A549 (cell line): ENCODE measurements around the gene ATP5F1E.

Source experiments
- MAZ ChIP-seq: fragments of 150-350 bp; IDR thresholded peaks from 2 replicates; pipeline ENCODE4 v1.6.1; 2014; ENCODE audit warnings: antibody characterized with exemption, low read depth, low read length, borderline replicate concordance
- NPAS2 ChIP-seq: fragments of 250-450 bp; sonication (Bioruptor Pico); IDR thresholded peaks from 2 replicates; pipeline ENCODE4 v1.8.0; 2022; ENCODE audit warnings: mild to moderate bottlenecking, moderate library complexity, borderline replicate concordance
- POLR2A ChIP-seq: IDR thresholded peaks from 2 replicates; pipeline ENCODE4 v1.6.1; 2012; ENCODE audit warnings: mild to moderate bottlenecking, low read length
- RFX5 ChIP-seq: fragments of 450-650 bp; IDR thresholded peaks from 2 replicates; pipeline ENCODE4 v1.7.1; 2014; ENCODE audit warnings: antibody characterized with exemption, mild to moderate bottlenecking, moderate library complexity
- USF2 ChIP-seq: fragments of 450-650 bp; IDR thresholded peaks from 2 replicates; pipeline ENCODE4 v1.6.1; 2014; ENCODE audit warnings: antibody characterized with exemption
- TF ChIP-seq, protein P1 (sequence below): IDR thresholded peaks from 2 replicates; pipeline ENCODE4 v1.6.1; 2012; ENCODE audit warnings: low read depth, borderline replicate concordance
- TF ChIP-seq, protein P2 (sequence below): IDR thresholded peaks from 2 replicates; pipeline ENCODE4 v1.6.1; 2012

- TF ChIP-seq MAZ (no peak), POLR2A (no peak), USF2 (no peak), NPAS2 (no peak), RFX5 (no peak)
- TF ChIP-seq, protein P1, sequence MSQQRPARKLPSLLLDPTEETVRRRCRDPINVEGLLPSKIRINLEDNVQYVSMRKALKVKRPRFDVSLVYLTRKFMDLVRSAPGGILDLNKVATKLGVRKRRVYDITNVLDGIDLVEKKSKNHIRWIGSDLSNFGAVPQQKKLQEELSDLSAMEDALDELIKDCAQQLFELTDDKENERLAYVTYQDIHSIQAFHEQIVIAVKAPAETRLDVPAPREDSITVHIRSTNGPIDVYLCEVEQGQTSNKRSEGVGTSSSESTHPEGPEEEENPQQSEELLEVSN, result no peak
- TF ChIP-seq, protein P2, sequence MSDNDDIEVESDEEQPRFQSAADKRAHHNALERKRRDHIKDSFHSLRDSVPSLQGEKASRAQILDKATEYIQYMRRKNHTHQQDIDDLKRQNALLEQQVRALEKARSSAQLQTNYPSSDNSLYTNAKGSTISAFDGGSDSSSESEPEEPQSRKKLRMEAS, result no peak
These were observed 7.0 kb downstream of the ATP5F1E start for GRCh38 chr20:59025086-59025485.
